Ishikawa (cell line): Measurements from ENCODE around the gene NRXN3.

Source experiments
- CEBPB ChIP-seq: IDR thresholded peaks from 2 replicates; pipeline ENCODE4 v1.6.1; 2012
- EGR1 ChIP-seq: IDR thresholded peaks from 2 replicates; pipeline ENCODE4 v1.6.1; 2012
- EP300 ChIP-seq: IDR thresholded peaks from 2 replicates; pipeline ENCODE4 v1.6.1; 2012; ENCODE audit warnings: borderline replicate concordance
- FOXM1 ChIP-seq: IDR thresholded peaks from 2 replicates; pipeline ENCODE4 v1.6.1; 2012; ENCODE audit warnings: low read depth, borderline replicate concordance
- MAX ChIP-seq: IDR thresholded peaks from 2 replicates; pipeline ENCODE4 v1.6.1; 2012
- NFIC ChIP-seq: IDR thresholded peaks from 2 replicates; pipeline ENCODE4 v1.6.1; 2012
- RAD21 ChIP-seq: IDR thresholded peaks from 2 replicates; pipeline ENCODE4 v1.6.1; 2012; ENCODE audit warnings: low read depth
- REST ChIP-seq: IDR thresholded peaks from 2 replicates; pipeline ENCODE4 v1.6.1; 2012; ENCODE audit warnings: low read depth, mild to moderate bottlenecking
- TAF1 ChIP-seq: IDR thresholded peaks from 2 replicates; pipeline ENCODE4 v1.6.1; 2012; ENCODE audit warnings: low read depth, mild to moderate bottlenecking
- TEAD4 ChIP-seq: IDR thresholded peaks from 2 replicates; pipeline ENCODE4 v1.6.1; 2012
- USF1 ChIP-seq: IDR thresholded peaks from 2 replicates; pipeline ENCODE4 v1.6.1; 2012
- YY1 ChIP-seq: IDR thresholded peaks from 2 replicates; pipeline ENCODE4 v1.6.1; 2012; ENCODE audit warnings: low read depth
- ZBTB7A ChIP-seq: IDR thresholded peaks from 2 replicates; pipeline ENCODE4 v1.6.1; 2012; ENCODE audit warnings: low read depth

GRCh38 chr14:79083356-79083755, 913.2 kb downstream of the NRXN3 start:
- TF ChIP-seq EGR1 (no peak), YY1 (no peak), TAF1 (no peak), NFIC (no peak), TEAD4 (no peak), CEBPB (no peak), FOXM1 (no peak), ZBTB7A (no peak), MAX (no peak), EP300 (no peak), RAD21 (no peak), REST (no peak), USF1 (no peak)
